Kidney glomerular epithelial cell (primary cell): ENCODE measurements around the gene ATAD3A.
"Not testable (repeated sequence)": the region's sequence is repeated elsewhere in the genome, so short reads cannot be mapped to it uniquely, and the experiment has no call there.

Experiments
- DNase-seq: peaks from one replicate; lab custom pipeline; 2025; lab: John Stamatoyannopoulos, UW

Gene ATAD3A

DNA sequence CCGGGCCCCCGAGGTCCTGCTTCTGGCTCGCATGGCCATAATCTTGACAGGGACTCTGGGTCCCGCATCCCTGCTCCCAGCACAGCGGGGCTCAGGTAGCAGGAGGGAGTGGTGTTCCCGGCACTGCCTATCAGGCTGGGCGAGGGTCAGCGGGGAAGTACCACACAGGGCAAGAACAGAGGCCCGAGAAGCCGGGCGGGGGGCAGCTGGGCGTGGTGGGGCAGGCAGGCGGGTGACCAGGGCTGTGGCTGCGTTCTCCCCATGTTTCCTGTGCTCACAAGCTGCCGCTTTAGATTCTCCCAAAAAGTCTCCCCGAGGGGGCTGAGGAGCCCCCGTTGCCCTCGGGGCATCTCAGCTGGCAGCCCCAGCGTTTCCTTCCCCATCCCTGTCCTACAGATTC is 22.1 kb upstream of the ATAD3A start:
- no peak for DNase-seq

DNA sequence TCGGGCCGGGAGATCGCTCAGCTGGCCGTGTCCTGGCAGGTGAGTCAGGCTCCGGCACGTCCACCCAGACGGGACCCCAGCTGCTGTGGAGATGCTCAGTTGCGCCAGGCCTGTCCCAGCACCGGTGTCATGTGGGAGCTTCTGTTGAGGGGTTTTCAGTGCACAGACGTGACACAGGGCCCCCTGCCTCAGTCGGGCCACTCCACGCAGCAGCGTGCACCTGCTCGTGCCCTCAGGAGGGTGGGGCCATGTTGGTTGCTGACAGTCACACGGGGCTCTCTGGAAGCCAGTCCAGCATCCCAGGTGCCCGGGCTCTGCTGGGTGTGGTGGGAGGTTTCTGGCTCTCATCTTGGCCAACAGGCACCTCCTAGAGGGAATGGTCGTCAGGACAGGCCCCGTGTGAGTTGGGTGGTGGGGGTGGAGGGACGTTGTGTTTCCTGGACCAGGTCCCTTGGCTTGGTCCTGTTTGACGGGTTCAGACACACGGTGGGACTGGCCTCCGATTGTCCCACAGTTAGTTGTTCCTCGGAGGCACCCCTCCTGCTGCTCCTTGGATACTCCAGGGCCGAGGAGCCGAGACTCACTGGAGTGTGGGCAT is 21.2 kb upstream of the ATAD3A start:
- DNase-seq: no peak

- no peak for DNase-seq
These were observed 20.4 kb upstream of the ATAD3A start for GRCh38 chr1:1491601-1492000.

- DNase-seq: not testable (repeated sequence)
These were observed 17.7 kb upstream of the ATAD3A start for GRCh38 chr1:1494311-1494710.

GRCh38 chr1:1495461-1495975 is 16.4 kb upstream of the ATAD3A start:
- DNase-seq: not testable (repeated sequence)

- peak; percentile 59 for DNase-seq
These were observed 7.1 kb upstream of the ATAD3A start for GRCh38 chr1:1504777-1505365.

DNA sequence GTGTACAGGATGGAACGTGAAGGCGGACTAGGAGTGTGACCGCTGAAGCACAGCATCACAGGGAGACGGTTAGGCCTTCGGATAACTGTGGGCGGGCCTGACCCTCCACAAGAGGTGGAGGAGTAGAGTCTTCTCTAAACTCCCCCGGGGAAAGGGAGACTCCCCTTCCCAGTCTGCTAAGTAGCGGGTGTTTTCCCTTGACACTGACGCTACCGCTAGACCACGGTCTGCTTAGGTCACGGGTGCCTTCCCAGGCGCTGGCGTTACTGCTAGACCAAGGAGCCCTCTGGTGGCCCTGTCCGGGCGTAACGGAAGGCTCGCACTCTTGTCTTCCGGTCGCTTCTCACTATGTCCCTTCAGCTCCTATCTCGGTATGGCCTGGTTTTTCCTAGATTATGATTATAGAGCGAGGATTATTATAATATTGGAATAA is 6.6 kb upstream of the ATAD3A start:
- DNase-seq: peak; percentile 25

GRCh38 chr1:1505801-1506200 is 6.2 kb upstream of the ATAD3A start:
- not testable (repeated sequence) for DNase-seq

DNA sequence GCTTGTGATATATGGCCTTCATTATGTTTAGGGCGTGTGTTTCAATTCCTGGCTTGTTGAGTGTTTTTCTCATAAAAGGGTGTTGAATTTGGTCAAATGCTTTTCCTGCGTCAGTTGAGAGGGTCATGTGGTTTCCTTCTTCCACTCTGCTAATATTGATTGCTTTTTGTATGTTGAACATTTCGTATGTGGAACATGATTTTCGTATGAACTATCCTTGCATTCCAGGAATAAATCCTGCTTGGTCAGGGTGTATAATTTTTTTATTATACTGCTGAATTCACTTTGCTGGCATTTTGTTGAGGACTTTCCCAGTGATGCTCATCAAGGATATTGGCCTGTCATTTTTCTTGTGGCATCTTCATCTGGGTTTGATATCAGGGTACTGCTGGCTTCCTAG is 4.7 kb upstream of the ATAD3A start:
- no peak for DNase-seq

GRCh38 chr1:1508775-1509464 is 3.0 kb upstream of the ATAD3A start:
- DNase-seq: not testable (repeated sequence)

DNA sequence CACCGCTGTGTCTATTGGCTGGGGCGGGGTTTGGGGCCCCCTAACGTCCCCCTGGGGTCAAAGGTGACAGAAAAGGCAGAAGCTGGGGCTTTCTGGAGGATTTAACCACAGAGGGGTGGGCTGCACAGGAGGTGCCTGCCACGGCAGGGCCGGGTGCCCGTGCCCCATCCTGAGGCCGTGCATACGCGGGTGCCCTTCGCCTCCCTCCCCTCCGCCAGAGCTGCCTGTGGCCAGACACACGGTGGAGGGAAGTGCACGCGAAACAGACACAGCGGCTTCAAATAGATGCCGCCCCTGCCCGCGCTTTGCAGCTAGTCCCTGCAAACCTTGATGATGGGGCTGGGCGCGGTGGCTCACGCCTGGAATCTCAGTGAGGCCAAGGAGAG is 2.5 kb upstream of the ATAD3A start:
- not testable (repeated sequence) for DNase-seq

- peak; percentile 15 for DNase-seq
These were observed 940 bp upstream of the ATAD3A start for GRCh38 chr1:1510912-1511532.

DNA sequence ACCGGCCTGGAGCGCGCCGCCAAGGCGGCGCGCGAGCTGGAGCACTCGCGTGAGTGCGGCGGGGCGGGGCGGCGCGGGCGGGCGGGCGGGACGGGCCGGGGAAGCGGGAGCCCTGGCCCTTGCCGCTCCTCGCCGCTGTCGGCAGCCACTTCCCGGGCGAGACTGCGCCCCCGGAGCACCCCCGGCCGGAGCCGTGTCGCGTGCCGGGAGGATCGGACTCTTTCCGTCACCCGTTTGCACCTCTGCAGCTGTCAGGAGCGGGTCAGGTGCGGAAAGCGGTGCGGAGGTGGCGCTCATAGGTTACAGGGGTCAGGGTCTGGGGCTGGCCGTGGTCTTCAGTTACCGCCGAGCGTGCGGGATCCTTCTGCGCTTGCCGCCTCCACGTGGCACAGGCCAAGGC is 463 bp downstream of the ATAD3A start:
- DNase-seq: not testable (repeated sequence)

DNA sequence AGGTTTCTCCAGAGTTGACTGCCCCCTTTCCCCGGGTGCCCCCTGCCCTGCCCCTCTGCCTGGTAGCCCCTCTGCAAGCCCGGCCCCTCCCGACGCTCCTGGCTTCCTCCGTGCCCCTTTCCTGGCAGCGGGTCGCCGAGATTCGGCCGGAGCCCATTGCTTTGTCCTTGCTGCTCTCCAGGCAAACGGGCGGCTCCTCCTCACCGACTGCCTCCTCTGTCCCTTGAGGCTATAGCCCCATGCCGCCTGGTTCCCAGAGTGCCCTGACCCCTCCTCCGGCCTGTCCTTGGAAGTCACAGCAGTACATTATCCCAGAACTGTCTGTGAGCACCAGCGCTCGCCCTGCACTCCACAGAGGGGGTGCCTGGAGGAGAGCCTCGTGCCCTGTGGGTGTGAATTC is 1.7 kb downstream of the ATAD3A start:
- DNase-seq: not testable (repeated sequence)

DNA sequence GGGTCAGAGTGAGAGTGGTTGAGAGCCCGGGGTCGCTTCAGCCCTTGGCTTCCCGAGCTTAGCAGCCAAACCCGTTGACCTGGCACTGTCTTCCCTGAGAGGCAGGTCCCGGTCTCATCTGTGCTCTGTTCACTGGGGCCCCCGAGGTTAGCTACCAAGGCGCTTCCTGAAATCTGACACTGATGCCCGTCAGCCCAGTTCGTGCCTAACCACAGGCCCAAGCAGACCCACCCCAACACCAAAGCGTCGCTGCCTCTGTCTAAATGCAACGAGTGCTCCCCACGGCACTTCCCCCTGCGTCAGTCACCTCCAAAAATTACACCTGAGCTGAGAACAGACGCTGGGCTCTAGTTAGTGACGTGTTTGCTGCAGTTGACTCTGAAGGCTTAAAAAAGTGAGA is 2.4 kb downstream of the ATAD3A start:
- DNase-seq: not testable (repeated sequence)

DNA sequence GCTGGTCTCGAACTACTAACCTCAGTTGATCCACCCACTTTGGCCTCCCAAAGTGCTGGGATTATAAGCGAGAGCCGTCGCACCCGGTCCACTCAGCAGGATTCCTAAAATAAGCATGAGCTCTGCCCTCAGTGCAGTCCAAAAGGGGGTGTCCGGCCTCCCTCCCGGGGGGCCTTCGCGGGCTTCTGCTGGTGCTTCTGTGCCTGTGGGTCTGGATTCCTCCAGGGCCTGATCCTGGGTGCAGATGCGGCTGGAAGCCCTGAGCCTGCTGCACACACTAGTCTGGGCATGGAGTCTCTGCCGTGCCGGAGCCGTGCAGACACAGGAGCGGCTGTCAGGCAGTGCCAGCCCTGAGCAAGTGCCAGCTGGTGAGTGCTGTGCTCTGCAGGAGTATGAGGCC is 5.0 kb downstream of the ATAD3A start:
- DNase-seq: not testable (repeated sequence)

DNA sequence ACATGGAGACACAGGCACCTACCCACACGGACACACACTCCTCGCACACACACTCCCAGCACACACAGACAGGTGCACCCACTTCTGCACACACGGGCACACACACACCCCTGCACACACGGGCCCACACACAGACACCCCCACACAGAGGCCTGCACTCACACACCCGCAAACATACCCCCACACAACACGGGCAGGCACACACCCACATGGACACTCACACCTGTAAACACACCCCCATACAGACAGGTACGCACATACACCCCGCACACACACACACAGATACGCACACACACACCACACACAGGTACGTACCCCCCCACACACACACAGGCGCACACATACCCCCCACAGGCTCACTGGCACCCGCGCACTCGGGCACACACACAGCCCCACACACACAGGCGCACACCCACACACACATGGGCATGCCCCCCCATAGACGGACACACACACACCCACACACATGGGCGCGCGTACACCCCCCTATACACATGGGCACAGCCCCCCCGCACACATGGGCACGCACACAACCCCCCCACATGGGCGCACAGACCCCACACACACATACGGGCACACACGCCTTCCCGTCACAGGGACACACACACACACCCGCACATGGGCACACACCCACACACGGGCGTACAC is 6.1 kb downstream of the ATAD3A start:
- DNase-seq: no peak

- DNase-seq: not testable (repeated sequence)
These were observed 6.7 kb downstream of the ATAD3A start for GRCh38 chr1:1518621-1519007.

DNA sequence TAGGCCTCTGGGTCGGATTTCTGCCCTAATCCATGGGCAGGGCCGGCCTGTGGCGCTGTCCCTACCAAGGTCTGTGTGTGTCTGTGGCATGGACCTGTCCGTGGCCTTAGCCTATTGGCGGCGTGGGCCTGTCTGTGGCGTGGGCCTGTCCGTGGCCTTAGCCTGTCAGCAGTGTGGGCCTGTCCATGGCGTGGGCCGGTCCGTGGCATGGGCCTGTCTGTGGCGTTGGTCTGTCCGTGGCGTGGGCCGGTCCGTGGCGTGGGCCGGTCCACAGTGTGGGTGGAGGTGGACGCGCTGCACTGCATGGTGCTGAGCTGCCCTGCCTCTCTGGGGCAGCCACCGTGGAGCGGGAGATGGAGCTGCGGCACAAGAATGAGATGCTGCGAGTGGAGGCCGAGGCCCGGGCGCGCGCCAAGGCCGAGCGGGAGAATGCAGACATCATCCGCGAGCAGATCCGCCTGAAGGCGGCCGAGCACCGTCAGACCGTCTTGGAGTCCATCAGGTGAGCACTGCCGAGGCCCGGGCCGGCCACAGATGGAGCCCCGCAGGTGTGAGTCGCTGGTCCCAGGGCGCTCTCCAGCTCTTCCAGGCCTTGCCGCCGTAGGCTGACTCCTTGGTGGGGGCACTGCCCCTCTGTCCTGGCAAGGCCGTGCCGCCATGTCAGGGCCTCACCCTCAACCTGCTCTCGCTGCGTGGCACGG is 8.0 kb downstream of the ATAD3A start:
- not testable (repeated sequence) for DNase-seq

DNA sequence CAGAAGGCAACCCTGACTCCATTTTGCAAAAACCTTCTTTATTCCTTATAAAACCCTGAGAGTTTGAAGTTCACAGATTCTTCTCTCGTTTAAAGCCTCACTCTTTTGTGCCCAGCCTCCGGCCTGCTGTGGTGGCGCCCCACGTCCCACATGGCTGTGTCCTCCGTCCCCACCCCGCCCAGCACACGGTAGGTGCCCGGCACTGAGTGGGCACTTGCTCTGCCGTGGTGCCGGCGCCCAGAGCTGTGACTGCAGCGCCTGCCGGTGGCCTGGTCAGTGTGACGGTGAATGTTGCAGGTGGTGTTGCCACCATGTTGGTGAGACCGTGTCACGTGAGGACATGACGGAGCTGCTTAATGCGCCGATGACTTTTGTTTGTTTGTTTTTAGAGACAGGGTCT is 9.4 kb downstream of the ATAD3A start:
- DNase-seq: no peak

- DNase-seq: not testable (repeated sequence)
These were observed 10.6 kb downstream of the ATAD3A start for GRCh38 chr1:1522536-1522935.

DNA sequence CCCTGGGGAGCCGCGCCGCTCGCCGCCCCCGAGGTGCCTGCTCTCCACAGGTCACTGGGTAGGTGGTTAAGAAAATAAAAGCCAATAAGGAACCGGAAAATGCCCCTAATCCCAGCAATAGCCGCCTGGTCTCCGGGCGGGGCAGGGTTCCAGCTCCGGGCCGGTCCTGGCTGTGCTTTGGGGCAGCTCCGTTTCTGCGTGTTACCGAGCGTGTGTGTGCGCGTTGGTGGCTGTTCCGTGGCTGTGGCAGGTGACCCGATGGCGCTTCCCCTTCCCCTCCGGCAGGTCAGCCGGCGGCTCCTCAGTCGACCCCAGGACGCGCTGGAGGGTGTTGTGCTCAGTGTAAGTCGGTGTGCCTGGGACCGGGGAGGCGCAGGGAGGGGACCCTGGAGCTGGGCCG is 11.3 kb downstream of the ATAD3A start:
- not testable (repeated sequence) for DNase-seq
